ENCODE results near the gene FDX2.

- no peak for TF ChIP-seq CTCF (conservative IDR thresholded peaks at IDR 0.05; ENCODE audit: low read depth in 2 of 2)
- no peak for TF ChIP-seq EZH2 (IDR thresholded peaks at IDR 0.05; ENCODE audit: low read depth, unreplicated experiment)
- TF ChIP-seq JUNB (IDR thresholded peaks at IDR 0.05; ENCODE audit: unreplicated experiment) = no peak
- no peak for TF ChIP-seq ZNF114 (CRISPR knock-in tag; IDR thresholded peaks at IDR 0.05)
- TF ChIP-seq CREB1 (CRISPR knock-in tag; IDR thresholded peaks at IDR 0.05; ENCODE audit: low read depth) = no peak
- TF ChIP-seq NANOG (IDR thresholded peaks at IDR 0.05; ENCODE audit: borderline replicate concordance) = no peak
- no peak for TF ChIP-seq POLR2AphosphoS5 (IDR thresholded peaks at IDR 0.05; ENCODE audit: low read depth)
- TF ChIP-seq REST (IDR thresholded peaks at IDR 0.05; ENCODE audit: unreplicated experiment) = no peak
Measured at GRCh38 chr19:10277795-10278589, 37.8 kb downstream of the FDX2 start.
